ENCODE measurements around the gene SMCO3.

DNA sequence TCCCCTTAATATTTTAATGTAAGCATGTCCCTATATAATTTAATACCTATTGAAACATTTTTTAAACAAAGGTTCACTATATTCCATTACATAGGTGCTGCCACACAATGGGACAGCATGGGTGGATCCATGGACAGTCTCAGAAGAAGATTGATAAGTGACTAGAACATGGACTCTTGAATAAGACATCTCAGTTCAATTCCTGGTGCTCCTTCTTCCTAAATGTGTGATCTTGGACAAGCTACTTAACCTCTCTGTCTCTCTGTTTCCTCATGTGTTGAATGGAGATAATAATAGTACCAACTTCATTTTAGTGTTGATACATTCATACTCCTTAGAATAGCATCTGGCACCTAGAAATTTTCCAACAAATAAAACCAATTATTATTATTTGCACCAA, 30.4 kb upstream of the SMCO3 start:
- TF ChIP-seq CTCF (IDR thresholded peaks at IDR 0.05) (no peak), POLR2A (IDR thresholded peaks at IDR 0.05) (no peak), POLR2AphosphoS5 (IDR thresholded peaks at IDR 0.05) (no peak)
